Fibroblast of lung (primary cell): ENCODE results near the gene ZNF398. TPM values are rescaled to one million over a fixed set of nuclear protein-coding genes. Genes with fewer than 3 reads are reported as not detected.

Source experiments
- DNase-seq, 2 donors: peaks; one replicate each; pipeline versions ENCODE4 v3.0.0 to v3.0.0-alpha.2; 2010; ENCODE audit warnings: low read depth in 2 of 2
- H2AFZ ChIP-seq: 2 replicates; pipeline ENCODE4 v1.5.1; 2012; ENCODE audit warnings: low read length, control low read depth, inconsistent platforms
- H3K27ac ChIP-seq: 2 replicates; pipeline ENCODE4 v1.5.1; 2011; ENCODE audit warnings: low read length, control low read depth; ENCODE audit not compliant: insufficient read depth
- H3K27me3 ChIP-seq: 2 replicates; pipeline ENCODE4 v1.5.1; 2011; ENCODE audit warnings: mild to moderate bottlenecking, low read length; ENCODE audit not compliant: control insufficient read depth, insufficient read depth
- H3K36me3 ChIP-seq: 2 replicates; pipeline ENCODE4 v1.5.1; 2011; ENCODE audit warnings: low read length; ENCODE audit not compliant: control insufficient read depth, insufficient read depth
- H3K4me1 ChIP-seq: 2 replicates; pipeline ENCODE4 v1.5.1; 2011; ENCODE audit warnings: low read length; ENCODE audit not compliant: control insufficient read depth, insufficient read depth; ENCODE audit errors: extremely low read depth
- H3K4me2 ChIP-seq: 2 replicates; pipeline ENCODE4 v1.5.1; 2011; ENCODE audit warnings: low read length, control low read depth; ENCODE audit not compliant: insufficient read depth; ENCODE audit errors: extremely low read depth
- H3K4me3 ChIP-seq, 4 experiments: fragments of 200-600 bp in 1 of 4; sonication (generic) in 1 of 4; replicated peaks in 1 of 4; 2 replicates each; pipeline ENCODE4 v1.5.1; 2011 to 2016; ENCODE audit warnings: low read length in 4 of 4, low read depth in 3 of 4, mild to moderate bottlenecking in 3 of 4, control low read depth in 2 of 4, inconsistent platforms in 1 of 4, mixed read lengths in 1 of 4; ENCODE audit not compliant: insufficient read depth in 1 of 4; ENCODE audit errors: control extremely low read depth in 1 of 4
- H3K79me2 ChIP-seq: 2 replicates; pipeline ENCODE4 v1.5.1; 2012; ENCODE audit warnings: mild to moderate bottlenecking, low read length, inconsistent platforms; ENCODE audit not compliant: control insufficient read depth, insufficient read depth
- H3K9ac ChIP-seq: 2 replicates; pipeline ENCODE4 v1.5.1; 2011; ENCODE audit warnings: mild to moderate bottlenecking, low read length, control low read depth; ENCODE audit not compliant: insufficient read depth
- H3K9me3 ChIP-seq: 2 replicates; pipeline ENCODE4 v1.5.1; 2012; ENCODE audit warnings: low read depth, low read length; ENCODE audit not compliant: control insufficient read depth, insufficient read depth
- H4K20me1 ChIP-seq: 2 replicates; pipeline ENCODE4 v1.5.1; 2011; ENCODE audit warnings: low read length; ENCODE audit not compliant: control insufficient read depth, insufficient read depth; ENCODE audit errors: extremely low read depth
- CTCF ChIP-seq, 2 donors: IDR thresholded peaks in 1 of 2; conservative IDR thresholded peaks in 1 of 2; 1 replicate in 1 of 2; 2 replicates in 1 of 2; pipeline ENCODE4 v1.5.1; 2011 to 2012; ENCODE audit warnings: low read length in 2 of 2, control low read depth in 1 of 2, inconsistent platforms in 1 of 2, low read depth in 1 of 2, mild to moderate bottlenecking in 1 of 2
- EZH2 ChIP-seq: IDR thresholded peaks from 2 replicates; pipeline ENCODE4 v1.5.1; 2012; ENCODE audit warnings: low read length, control low read depth, mild to moderate bottlenecking; ENCODE audit errors: missing control alignments
- polyA plus RNA-seq, 2 donors: library from polyadenylated mRNA; depleted of rRNA in 1 of 2; stranded (reverse) in 1 of 2; unstranded in 1 of 2; fragments of >200 nt; gene quantifications; 2 replicates each; pipeline ENCODE4 v1.2.1, GENCODE V29; 2011 to 2012; ENCODE audit warnings: missing spikeins in 1 of 2
- total RNA-seq: library from RNA; depleted of rRNA; stranded (reverse); fragments of >200 nt; gene quantifications from 2 replicates; pipeline ENCODE4 v1.2.1, GENCODE V29; 2014

The ZNF398 gene
- total and polyA plus RNA-seq, 2 donors (not counting 1 experiment from before 2014, with no cell fraction given), result 6.7 to 7.3 TPM

- peaks cover 13% of the 10 kb centered on the region for H3K79me2 ChIP-seq
- no peak for TF ChIP-seq EZH2
- TF ChIP-seq CTCF (conservative IDR thresholded peaks at IDR 0.05 in 1 of 2, IDR thresholded peaks at IDR 0.05 in 1 of 2; ENCODE audit: low read depth in 1 of 2, low read length in 2 of 2), result no peak
- no peak overlapping the region for H2AFZ ChIP-seq
- no peak for DNase-seq
- no peaks in the 10 kb centered on the region for H3K9me3 ChIP-seq
- H3K4me3 ChIP-seq, result no peak overlapping the region
- H3K9ac ChIP-seq, result no peak overlapping the region
- H3K4me2 ChIP-seq, result no peak overlapping the region
- H3K27ac ChIP-seq, result no peak overlapping the region
- peaks cover 32% of the 10 kb centered on the region for H3K36me3 ChIP-seq
- no peaks in the 10 kb centered on the region for H4K20me1 ChIP-seq
- no peaks in the 10 kb centered on the region for H3K27me3 ChIP-seq
- no peaks in the 10 kb centered on the region for H3K4me1 ChIP-seq
Measured at GRCh38 chr7:149207324-149208035, 60.2 kb downstream of the ZNF398 start.

- no peak overlapping the region for H3K4me3 ChIP-seq
- no peaks in the 10 kb centered on the region for H4K20me1 ChIP-seq
- DNase-seq, result peak; percentile 41 to 62
- no peak overlapping the region for H2AFZ ChIP-seq
- H3K4me1 ChIP-seq, result no peaks in the 10 kb centered on the region
- TF ChIP-seq EZH2 (no peak), CTCF (conservative IDR thresholded peaks at IDR 0.05 in 1 of 2, IDR thresholded peaks at IDR 0.05 in 1 of 2; ENCODE audit: low read depth in 1 of 2, low read length in 2 of 2) (peak; percentile 39 to 65)
- peaks cover 34% of the 10 kb centered on the region for H3K36me3 ChIP-seq
- H3K9ac ChIP-seq, result no peak overlapping the region
- H3K79me2 ChIP-seq, result no peaks in the 10 kb centered on the region
- no peaks in the 10 kb centered on the region for H3K9me3 ChIP-seq
- no peak overlapping the region for H3K4me2 ChIP-seq
- no peak overlapping the region for H3K27ac ChIP-seq
- no peaks in the 10 kb centered on the region for H3K27me3 ChIP-seq
Measured at GRCh38 chr7:149209518-149210269, 62.4 kb downstream of the ZNF398 start.

GRCh38 chr7:149210551-149210950 is 63.3 kb downstream of the ZNF398 start:
- Histone ChIP-seq H3K9me3 (no peaks in the 10 kb centered on the region), H3K27ac (no peak overlapping the region), H4K20me1 (no peaks in the 10 kb centered on the region), H3K4me3 (no peak overlapping the region), H3K4me1 (no peaks in the 10 kb centered on the region), H2AFZ (no peak overlapping the region), H3K79me2 (no peaks in the 10 kb centered on the region), H3K4me2 (no peak overlapping the region), H3K9ac (no peak overlapping the region), H3K36me3 (peaks cover 33% of the 10 kb centered on the region), H3K27me3 (no peaks in the 10 kb centered on the region)
- DNase-seq, result no peak
- no peak for TF ChIP-seq EZH2
